Measurements from ENCODE around the gene PHACTR3.

The PHACTR3 gene

GRCh38 chr20:59805786-59806577, 201.6 kb downstream of the PHACTR3 start:
- no peak for DNase-seq

- DNase-seq, result no peak
These were observed 202.2 kb downstream of the PHACTR3 start for GRCh38 chr20:59806578-59806975.

DNA sequence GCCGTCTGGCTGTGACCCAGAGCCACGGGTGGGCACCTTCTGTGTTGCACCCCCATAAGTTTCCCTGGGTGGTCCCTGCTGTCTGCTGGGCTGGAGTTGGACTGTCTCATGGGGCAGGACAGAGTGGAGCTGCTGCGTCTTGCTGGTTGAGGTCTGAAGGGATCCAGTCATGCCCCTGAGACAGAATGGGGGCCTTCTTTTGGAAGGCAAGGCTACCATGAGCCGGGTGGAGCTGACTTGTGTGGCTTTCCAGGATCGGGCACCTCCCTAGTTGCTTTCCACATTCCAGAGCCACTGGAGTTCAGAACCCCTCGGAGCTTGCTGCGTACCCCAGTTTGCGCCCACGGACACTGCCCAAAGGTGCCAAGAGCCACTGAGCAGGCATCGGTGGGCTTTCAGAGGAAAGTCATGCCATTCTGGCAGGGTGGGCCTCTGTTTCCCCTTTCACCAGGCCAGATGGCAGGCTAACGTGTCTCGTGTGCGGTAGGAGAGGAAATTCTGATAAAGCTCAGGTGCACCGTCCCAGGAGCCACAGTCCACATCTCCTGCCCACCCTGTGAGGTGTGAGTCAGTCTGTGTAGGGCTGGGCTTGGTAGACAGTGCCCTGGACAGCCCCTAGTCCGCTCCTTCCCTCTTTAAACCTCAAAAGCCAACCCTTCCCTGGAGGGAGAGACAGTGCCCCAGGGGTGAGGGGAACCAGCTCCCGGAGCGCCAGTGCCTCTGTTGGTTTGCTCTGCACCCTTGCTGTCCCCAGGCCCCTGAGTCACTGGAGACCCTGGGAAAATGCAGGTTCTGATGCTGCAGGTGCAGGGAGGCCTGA, 203.8 kb downstream of the PHACTR3 start:
- DNase-seq, result no peak

DNA sequence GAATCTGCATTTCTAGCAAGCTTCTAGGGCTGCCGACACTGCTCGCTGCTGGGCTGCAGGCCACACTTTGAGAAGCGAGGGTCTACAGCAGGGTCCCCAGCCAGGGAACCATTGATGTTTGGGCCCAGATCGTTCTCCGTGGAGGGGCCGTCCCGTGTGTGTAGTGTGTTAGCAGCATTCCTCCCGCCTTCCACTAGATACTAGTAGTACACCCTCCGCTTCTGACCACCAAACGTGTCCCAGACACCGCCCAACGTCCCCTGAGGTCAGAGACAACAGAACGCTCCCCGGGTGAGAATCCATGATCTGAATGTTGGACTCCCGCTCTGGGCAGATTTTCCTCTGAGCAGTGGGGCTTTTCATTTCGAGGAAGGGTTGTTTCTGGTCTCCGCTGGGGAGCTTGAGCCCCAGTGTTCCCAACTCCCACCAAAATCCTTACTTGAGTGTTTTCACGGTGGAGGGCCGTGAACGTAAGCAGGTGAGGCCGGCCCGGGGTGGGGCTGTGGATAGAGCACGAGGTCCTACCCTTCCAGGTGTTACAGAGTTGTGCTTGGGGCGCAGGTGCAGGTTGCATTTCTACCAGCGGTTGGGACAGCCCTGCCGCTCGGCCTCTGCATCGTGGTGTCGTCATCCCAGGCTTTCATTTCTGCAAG, 204.5 kb downstream of the PHACTR3 start:
- no peak for DNase-seq

- DNase-seq, result no peak
These were observed 205.5 kb downstream of the PHACTR3 start for GRCh38 chr20:59809630-59810448.

DNA sequence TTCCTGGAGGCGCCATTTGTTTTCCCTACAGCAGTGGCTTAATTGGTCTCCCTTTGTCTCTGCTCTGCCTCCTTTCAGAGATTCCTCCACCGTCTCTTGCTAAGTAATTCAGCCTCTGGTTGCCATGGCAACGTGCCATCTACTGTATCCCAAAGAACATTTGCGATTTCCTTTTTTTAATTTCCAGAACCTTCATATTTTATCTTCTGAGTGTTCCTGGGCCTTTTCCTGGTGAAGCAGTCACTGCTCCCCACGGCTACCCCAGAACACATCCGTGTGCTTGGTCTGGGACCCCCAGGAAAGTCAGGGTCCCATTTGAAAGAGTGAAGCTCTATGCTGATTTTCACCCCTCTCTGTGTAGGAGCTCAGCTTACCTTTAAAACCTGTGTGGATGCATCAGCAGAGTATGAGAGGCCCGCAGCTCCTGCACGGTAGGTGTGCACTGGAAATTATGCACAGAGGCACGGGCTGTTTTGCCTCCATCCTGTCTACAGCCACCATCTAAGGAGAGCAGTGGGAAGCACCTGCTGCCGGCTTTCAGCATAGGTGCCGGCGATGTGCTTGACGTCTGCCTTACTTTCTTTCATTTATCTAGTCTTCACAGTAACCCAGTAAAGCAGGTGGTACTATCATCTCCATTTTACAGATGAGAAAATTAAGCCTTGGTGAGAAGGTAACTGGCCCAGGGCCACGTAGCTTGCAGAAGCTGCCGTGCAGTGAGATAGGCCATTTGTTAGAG, 206.3 kb downstream of the PHACTR3 start:
- no peak for DNase-seq

DNA sequence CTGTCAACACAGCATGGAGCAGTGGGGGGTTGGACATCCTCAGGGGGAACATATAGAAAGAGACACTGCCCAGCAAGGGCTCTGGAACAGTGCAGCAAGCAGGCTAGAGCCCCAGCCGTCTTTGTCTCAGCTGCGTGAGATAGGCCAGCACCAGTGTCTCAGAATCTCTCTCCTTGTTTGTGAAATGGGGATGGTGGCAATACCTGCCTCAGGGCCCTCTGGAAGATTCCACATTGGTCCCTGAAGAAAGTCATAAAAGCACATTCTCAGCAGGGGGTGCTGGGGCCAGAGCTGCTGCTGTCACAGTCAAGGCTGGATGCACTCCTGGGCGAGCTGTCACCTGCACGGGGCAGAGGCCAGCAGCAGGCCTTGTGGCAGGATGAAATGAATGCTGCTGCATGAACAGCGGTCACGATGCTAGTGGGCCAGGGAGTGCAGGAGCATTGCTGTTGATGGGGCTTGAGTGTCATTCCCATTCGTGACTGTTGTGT, 207.4 kb downstream of the PHACTR3 start:
- no peak for DNase-seq

- no peak for DNase-seq
These were observed 208.2 kb downstream of the PHACTR3 start for GRCh38 chr20:59812286-59813125.

- no peak for DNase-seq
These were observed 209.0 kb downstream of the PHACTR3 start for GRCh38 chr20:59813126-59813947.

DNA sequence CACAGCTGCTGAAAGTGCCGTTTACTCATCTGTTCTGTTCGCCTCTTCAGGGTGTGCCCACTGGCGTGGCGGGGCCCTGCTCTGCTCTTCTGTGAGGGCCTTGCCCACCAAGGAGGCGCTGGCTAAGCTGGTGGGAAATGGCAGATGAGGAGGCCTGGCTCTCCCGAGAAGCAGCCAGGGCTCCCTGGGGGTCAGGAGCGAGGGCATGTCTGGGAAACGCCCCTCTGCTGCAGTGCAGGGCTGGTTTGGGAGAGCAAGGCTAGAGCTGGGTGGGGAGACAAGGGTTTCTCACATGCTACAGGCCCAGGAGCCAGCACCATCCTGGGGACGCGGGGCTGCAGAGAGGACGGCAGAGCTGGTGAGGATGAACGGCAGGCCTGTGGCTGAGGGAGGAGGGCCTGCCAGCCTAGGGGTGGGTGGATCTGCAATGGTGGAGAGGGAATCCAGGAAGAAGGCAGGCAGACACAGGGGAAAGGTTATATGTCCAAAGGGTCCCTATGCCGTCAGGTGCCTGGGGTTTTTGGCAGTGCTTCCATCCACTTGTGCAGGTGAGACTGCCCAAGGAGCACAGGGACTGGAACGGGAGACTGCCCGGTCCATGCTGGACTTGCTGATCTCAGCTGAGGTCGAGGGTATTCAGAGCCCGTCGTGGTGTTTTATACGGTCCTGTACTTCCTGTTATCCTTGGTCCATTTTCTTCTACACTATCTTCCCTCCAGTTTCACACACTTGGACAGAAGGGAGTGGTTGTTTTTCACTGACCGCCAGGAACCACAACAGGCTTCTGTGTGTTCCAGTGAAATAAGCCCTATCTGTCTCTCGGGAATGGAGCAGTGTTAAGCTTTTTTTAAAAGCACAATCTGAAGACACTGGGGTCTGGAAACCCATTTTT, 209.9 kb downstream of the PHACTR3 start:
- no peak for DNase-seq

GRCh38 chr20:59814840-59815340, 210.6 kb downstream of the PHACTR3 start:
- no peak for DNase-seq

DNA sequence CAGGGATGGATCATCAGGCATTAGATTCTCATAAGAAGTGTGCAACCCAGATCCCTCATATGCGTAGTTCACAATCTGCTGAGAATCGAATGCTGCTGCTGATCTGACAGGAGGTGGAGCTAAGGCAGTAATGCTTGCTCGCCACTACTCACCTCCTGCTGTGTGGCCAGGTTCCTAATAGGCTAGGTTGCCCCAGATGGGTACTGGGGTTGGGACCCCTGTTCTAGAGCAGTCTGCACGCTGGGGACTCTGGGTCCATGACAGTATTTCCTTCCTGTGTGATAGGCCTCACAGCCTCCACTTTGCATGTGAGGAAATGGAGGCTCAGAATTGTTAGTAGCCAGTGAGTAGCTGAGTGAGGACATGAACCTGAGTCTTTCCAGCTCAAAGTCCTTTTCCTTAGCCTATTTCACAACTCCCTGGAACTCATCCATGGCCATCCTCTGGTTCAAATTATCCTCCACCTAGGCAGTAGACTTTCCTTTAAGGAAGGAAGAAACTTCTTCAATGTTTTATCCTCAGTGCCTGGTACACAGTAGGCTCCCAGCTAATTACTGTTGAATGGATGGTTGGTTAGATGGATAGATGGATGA, 211.9 kb downstream of the PHACTR3 start:
- no peak for DNase-seq

DNA sequence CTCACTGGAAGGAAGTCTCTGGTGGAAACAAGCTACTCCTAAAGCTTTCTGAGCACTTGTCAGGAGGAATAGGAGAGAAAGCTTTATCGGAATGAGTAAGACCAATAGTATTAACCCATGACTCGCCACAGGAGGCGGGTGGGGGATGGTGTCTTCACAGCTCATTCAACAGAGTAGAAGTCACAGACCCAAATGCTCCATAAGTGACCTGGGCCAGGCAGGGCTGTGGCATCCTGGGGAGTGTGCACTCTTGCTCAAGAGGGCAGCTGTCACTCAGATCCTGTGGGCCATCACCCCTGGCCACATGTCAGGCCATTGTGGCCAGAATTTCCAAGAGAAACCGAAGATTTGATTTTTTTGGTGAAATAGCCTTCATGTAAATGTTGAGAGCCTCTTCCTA, 213.1 kb downstream of the PHACTR3 start:
- no peak for DNase-seq

DNA sequence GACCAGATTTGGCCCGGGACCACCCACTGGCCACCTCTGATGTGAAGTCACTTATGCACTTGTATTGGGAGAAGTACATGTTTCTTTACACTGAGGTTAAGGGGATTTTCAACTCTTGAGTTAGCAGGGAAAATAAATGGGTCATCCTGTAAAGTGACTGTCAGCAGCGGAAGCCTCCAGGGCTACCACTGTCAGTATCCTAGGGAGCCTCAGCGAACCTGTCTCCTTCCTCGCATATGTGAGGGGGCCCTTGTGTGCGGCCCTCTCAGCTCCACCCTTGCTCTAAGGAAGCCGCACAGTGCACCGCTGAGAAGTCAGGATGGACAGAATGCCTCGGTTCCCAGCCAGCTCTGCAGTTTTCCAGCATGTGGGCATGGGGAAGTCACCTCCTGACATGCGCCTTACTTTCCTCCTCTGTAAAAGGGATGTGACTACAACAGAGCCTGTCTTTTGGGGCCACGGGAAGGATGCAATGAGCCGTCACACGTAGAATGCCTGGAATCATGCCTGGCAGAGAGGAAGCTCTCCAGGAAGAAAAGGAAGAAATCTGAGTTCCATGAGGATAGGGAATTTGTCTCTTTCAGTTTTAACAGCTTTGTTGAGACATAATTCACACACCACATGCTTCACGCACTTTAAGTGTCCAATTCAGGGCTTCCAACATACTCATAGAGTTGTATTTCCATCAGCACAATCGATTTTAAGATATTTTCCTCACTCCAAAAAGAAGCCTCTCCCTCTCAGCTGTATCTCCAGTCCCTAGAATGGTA, 213.7 kb downstream of the PHACTR3 start:
- no peak for DNase-seq

DNA sequence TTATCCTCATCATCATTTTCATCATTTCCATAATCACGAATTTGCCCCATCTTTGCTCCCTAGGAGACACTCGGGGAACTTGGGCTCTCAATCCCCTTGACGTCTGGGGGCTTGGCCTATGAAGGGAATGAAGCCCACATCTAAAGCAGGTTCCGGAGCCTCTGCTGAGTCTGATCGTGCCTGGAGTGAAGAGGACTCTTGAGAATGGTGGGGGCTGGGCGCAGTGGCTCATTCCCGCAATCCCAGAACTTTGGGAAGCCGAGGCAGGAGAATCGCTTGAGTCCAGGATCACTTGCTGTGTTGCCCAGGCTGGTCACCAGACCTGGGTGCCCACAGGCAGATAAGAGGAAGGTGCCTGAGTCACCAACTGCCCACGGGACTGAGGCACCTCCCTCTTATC, 214.6 kb downstream of the PHACTR3 start:
- no peak for DNase-seq

DNA sequence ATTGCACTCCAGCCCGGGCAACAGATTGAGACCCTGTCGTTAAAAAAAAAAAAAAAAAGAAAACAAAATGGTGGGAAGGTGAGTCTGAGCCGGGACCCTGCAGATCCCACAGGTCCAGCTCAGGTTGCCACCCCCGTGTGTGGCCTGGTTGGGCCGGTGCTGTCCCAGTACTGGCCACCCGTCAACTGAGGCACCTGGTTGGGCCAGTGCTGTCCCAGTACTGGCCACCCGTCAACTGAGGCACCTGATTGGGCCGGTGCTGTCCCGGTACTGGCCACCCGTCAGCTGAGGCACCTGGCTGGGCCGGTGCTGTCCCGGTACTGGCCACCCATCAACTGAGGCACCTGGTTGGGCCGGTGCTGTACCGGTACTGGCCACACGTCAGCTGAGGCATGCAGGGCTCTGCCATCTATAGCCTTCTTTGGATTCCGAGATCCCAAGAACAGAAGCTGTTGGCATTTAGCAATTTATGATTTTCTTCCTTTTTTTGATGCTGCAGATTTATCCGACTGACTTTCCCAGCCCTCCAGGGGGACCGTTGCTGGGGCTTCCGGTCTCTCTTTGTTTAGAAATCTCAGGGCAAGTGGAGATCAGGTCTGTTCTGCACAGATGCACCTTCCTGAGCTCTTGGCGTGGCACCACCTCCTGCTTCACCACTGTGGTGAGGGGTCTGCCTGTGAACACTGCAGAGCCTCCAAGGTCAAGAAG, 215.3 kb downstream of the PHACTR3 start:
- DNase-seq, result no peak

Measured in NCI-H187 (cell line).